HS-27A (cell line): Measurements from ENCODE around the gene COX19.
"Not testable (repeated sequence)": the region's sequence is repeated elsewhere in the genome, so short reads cannot be mapped to it uniquely, and the experiment has no call there.

Experiments used
- DNase-seq: peaks from one replicate; pipeline ENCODE4 v3.0.0-alpha.2; 2012; ENCODE audit warnings: low read depth, missing footprints

COX19 gene

DNA sequence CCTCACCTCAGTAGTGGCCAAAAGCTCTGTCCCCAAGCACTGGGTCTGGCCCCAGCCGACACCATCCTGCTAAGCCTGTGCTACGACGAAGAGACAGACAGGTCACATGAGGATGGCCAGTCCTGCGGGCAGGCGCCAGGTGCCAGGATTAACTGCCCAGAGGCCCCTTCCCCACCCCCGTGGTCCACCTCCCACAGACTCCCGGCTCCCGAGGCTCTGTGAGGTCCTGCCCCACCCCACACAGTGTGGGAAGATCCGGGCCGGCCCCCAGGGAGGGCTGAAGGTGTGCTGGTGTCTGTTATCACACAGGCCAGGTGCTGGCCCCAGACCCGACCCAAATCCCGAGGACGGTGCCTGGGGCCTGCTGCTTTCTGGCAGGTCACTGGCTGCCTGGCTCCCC lies 34.9 kb upstream of the COX19 start:
- DNase-seq = no peak

DNA sequence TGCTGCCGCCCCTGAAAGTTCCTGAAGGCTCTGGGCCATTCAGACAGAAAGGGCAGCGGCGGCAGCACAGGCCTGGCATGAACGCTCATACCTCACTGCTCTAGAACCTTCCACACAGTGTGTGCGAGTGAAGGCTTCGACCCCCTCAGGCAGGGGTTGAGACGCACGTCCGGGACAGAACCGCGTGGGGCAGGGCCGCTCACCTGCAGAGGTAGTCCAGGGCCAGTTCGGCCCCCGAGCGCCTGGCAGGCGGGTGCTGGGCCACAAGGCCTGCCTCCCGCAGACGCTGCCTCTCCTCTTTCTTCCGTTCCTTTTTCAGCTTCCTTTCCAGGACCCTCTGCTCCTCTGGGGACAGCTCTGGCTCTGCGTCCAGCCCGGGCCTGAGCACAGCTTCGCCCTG lies 34.4 kb upstream of the COX19 start:
- no peak for DNase-seq

DNA sequence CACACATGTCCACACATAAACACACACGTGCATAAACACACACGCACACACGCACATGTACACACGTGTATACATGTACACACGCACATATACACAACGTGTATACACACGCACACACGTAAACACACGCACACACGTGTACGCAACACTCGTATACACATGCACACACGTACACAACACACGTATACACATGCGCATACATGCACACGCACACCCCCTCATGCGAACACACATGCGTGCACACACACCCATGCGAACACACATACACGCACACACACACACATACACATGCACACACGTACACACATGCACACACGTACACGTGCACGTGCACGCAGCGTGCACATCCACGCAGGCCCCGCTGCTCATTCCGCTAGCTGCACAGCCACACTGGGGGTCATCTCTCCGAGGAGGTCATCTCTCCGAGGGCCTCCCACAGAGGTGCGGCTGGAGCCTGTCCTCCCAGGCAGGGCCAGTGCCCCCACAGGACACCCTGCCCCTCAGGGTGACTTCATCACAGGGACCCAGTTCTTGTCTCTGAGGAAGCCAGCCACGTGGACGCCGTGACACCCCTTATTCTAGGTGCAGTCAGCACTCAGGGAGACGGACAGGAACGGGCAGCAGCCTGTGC lies 33.5 kb upstream of the COX19 start:
- DNase-seq = no peak

DNA sequence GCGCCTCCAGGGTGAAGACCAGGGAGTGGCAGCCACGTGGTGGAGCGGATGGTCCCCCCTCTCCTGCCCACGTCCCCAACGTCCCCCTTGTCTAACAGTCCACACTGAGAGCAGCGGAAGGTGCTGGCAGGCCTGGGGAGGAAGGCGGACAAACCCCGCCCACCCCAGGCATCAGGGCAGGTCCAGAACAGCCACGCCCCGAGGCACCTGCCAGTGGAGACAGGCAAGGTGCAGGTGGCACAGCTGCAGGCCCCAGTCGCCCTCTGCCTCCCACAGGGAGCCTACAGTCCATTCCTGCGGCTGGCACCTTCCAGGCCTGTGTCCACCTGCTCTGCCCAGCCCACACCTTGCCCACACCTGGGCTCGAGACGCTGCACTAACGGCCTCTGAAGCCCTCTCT lies 32.6 kb upstream of the COX19 start:
- no peak for DNase-seq

DNA sequence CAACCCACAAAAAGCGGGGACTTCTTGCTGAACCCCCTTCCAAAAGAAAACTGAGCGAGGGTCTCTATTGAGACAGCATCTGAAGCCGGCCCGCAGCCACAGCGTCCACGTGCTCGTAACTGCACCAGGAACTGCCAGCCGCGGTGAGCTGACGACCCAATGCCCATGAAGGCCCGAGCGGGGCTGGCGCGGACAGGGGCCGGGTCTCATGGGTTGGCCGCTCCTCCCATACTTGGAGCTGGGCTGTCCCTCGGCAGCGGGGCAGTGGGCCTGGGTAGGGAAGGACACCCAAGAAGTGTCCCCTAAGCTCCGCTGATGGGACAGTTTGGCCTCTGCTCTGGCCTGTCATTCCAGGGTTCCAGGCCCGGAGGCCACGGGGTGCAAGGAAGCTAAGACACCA lies 30.0 kb upstream of the COX19 start:
- no peak for DNase-seq

DNA sequence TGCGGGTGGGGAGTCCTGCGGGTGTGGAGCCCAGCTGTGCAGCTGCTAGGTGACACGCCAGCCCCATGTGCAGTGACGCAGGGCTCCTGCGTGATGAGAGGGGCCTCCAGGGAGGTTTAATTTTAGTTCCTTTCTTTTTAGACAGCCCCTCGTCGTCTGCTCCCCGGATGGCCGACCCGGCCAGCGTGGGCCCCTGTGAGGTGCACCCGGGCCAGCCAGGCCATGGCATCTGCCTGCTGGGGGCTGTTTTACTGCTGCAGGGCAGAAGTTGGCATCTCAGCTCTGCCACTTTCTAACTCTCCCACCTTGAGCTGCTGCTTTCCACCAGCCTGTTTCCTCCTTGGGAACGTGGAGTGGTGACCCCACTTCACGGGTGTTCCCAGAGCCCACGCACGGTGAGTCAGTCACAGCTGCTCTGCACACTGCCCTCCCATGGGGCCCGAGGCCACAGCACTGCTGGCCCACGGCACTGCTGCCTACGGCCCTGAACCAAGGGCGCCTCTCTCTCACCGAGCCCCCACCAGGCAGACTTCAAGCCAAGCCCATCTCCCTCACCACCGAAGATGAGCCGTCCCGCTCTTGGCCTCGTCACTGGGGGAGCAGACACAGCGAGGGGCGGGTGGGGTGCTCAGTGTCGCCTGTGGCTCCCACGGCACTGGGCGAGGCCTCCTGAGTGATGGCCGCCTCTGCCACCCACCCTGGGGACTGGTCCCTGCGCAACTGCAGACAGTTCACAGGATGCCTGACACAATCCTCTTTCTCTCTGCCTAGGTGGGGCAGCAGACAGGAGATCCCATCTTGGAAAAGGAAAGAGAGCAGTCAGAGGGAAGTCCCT lies 28.9 kb upstream of the COX19 start:
- DNase-seq = no peak

DNA sequence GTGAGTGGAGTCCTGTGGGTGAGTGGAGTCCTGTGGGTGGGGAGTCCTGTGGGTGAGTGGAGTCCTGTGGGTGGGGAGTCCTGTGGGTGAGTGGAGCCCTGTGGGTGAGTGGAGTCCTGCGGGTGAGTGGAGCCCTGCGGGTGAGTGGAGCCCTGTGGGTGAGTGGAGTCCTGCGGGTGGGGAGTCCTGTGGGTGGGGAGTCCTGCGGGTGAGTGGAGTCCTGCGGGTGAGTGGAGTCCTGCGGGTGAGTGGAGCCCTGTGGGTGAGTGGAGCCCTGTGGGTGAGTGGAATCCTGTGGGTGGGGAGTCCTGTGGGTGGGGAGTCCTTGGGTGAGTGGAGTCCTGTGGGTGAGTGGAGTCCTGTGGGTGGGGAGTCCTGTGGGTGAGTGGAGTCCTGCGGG lies 27.1 kb upstream of the COX19 start:
- DNase-seq = not testable (repeated sequence)

DNA sequence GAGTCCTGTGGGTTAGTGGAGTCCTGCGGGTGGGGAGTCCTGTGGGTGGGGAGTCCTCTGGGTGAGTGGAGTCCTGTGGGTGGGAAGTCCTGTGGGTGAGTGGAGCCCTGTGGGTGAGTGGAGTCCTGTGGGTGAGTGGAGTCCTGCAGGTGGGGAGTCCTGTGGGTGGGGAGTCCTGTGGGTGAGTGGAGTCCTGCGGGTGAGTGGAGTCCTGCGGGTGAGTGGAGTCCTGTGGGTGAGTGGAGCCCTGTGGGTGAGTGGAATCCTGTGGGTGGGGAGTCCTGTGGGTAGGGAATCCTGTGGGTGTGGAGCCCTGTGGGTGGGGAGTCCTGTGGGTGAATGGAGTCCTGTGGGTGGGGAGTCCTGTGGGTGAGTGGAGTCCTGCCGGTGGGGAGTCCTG lies 26.7 kb upstream of the COX19 start:
- DNase-seq = not testable (repeated sequence)

DNA sequence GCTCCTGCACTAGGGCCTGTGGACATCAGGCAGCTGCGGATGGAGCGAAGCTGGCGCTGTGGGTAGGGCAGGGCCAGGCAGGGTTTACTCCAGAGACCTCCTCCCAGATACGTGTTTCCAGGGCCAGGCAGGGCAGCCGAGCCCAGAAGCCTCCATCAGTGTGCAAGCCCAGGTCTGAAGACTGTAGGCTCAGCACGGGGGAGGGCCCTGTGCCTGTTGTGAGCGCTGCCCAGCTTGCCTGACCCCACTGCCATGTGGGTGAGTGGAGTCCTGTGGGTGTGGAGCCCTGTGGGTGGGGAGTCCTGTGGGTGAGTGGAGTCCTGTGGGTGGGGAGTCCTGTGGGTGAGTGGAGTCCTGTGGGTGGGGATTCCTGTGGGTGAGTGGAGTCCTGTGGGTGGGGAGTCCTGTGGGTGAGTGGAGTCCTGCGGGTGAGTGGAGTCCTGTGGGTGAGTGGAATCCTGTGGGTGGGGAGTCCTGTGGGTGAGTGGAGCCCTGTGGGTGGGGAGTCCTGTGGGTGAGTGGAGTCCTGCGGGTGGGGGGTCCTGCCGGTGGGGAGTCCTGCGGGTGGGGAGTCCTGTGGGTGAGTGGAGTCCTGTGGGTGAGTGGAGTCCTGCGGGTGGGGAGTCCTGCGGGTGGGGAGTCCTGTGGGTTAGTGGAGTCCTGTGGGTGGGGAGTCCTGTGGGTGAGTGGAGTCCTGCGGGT lies 25.9 kb upstream of the COX19 start:
- DNase-seq = not testable (repeated sequence)

DNA sequence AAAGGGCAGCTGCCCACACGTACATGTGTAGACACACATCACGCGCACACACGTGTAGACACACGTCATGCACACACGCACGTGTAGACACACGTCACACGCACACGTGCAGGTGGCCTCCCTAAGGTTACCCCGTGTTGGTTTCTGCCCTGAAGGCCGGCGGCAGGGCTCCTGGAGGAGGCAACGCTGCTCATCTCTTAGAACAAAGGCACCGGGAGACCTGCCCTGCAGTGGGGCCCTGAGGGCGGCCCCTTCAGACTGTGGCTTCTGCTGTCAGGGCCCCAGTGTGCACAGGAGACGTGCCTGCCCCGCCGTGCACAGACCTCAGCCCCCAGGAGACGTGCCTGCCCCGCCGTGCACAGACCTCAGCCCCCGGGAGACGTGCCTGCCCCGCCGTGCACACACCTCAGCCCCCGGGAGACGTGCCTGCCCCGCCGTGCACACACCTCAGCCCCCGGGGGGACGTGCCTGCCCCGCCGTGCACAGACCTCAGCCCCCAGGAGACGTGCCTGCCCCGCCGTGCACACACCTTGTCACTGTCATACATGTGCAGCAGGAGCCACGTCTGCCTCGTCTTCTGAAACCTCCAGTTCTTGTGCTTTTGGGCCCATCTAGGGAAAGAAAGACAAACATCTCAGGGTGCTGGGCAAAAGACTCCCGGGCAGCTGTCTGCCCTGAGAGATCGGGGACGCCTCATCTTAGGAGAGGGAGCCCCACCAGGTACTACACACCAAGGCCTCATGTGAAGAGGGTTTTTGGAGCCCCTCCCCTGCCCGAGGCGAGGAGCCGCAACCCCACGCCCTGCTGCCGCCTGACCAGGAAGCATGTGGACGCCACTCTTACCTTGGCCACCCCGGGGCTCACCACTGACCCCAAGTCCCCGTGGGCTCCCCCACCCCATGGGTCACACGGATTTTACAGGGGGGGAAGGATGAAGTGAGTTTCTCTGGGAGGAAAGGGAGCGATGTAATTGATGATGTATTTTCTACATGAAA lies 24.9 kb upstream of the COX19 start:
- DNase-seq = no peak

DNA sequence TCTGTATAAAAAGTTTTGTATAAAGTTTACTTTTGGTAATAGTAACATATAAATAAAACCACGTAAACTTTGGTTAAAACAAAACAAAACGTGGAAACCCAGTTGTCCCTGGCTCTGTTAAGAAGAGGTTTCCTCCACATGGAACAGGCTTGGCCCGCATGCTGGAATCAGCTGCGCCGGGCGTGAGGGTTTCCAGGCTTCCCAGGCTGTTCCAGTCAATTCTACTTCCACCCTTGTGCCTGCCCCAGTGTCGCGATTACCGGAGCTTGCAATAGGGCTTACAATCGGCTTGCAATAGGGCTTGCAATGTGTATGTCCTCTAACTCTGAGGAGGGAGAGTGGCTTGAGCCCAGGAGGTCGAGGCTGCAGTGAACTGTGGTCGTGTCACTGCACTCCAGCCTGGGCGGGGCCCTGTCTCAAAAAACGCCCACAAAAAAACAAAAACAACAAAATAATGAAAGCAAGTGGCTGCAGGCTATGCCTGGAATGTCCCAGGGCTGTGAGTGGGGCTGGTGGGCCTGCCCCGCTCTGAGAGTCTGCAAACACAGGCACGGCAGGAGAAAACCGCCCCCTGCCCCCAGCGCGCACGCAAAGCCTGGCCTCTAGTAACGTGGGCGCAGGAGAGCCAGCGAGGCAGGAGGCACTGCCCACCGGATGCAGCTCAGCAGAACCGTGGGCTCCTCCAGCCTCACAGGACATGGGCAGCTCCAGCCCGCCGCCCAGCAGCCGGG lies 24.0 kb upstream of the COX19 start:
- no peak for DNase-seq

DNA sequence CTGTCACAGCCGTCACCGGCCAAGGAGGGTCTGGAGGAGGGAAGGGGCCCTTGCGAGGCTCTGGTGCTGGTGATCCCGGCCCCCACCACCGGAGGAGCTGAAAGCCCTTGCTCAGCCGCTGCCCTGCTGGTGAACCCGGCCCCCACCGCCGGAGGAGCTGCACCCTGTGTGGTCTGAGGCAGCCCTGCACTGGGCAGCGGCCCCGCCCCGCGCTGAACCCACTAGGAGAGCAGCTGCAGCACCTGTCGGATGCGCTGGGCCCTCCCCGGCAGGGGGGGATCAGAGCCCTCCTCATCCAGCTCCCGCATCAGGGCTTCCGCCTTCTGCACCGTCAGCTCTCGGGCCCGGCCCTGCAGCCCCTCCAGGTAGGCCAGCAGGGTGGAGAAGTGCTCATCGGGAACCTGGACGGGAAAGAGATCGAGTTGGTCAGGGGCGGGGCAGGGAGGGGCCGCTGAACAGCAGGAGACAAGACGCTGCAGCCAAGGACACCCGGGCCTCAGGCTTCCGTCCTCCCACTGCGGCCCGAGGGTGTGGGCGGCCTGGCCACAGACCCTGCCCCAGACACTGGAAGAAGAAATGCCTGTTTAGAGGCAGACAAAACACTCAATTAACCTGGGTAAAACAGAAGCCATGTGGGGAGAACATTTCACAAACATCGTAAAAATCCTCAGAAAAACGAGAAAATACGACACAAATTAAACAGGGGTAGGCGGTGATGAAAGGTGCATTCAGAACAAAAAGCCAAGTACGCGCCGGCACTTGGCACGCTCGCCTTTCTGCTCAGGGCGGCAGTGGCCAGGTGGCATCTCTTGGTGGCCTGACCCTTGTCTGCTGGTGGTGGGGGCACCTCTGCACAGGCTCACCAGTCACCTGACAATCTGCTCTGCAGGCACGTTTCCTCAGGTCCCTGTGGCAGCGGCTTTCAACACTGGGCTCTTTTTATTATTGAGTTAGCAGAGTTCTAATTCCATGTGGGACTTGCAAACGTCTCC lies 22.4 kb upstream of the COX19 start:
- DNase-seq = no peak

DNA sequence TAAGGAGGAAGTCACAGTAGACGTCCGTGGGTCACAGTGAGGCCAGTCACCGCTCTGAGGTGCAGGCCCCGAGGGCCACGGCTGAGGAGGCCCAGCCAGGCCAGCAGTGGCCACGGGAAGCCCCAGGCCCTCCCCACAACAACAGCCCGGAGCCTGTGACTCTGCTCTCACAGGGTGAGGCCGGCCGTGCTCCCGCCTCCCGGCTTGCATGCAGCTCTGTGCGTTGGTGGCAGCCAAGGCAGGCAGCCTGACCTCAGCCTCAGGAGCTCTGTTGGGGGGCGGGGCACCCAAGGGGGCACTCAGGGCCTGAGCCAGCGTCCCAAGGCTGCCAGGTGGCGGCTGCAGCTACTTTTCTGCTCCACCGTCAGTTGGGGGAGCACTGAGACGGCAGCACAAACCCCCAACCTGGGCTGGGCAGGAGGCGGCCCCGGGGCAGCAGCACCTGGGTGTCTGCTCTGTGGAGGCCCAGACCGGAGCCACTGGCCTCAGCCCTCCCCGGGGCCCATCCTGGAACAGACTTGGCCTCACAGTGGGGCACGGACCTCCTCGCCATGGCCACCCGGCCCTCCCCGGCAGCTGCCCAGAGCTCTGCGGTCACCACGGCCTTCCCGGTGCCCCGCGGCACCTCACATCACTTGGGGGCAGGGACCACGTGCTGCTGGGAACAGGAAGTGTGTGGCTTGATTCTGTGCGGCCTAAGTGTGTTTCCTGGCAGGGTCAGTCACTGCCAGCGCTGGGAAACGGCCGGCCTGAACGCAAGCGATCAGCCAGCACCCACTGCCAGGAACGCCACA lies 20.9 kb upstream of the COX19 start:
- no peak for DNase-seq

DNA sequence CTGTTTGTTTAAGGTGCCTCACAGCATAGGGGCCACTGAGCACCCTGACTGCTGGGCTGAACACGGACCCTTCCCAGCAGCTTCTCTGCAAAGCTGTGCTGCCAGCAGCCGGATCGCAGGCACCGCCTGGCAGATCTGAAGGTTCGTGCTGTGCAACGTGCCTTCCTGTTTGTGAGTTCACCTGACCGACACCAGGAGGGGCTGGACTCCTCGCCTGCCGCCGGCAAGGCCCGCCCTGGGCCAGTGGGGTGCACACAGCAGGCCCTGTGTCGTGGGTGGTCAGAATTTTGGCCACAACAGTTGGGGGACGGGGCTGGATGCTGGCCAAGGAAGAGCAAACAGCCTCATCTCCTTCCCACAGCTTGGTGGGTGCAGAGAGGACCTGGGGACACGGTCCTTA lies 20.2 kb upstream of the COX19 start:
- DNase-seq = no peak

DNA sequence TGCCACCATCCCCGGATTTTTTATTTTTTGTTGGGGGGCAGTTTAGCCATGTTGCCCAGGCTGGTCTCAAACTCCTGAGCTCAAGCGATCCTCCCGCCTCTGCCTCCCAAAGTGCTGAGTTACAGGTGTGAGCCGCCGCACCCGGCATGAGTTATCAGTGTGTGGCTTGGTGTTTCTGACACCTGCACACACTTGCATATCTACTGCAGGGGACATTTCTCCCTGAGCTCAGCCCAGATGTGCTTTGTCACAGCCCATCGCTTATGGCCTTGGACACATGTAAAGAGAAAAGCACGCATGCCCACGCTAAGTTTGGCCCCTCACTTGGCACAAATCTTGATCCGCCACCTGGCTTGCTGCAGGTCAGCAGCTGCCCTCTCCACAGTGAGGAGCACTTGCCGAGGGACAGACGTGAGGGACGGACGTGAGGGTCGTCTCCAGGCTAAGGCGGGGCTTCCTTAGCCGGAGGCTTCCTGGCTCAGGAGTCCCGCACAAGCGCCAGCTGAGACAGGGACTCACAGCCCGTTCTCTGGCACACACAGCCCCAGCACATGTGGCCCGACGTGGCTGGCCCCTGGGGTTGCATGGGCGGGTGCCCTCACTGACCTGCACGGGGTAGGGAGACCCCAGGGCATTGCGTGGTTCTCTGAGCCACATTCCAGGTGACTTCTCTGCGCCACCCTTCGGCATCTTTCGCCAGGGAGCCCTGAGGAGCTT lies 19.4 kb upstream of the COX19 start:
- no peak for DNase-seq

DNA sequence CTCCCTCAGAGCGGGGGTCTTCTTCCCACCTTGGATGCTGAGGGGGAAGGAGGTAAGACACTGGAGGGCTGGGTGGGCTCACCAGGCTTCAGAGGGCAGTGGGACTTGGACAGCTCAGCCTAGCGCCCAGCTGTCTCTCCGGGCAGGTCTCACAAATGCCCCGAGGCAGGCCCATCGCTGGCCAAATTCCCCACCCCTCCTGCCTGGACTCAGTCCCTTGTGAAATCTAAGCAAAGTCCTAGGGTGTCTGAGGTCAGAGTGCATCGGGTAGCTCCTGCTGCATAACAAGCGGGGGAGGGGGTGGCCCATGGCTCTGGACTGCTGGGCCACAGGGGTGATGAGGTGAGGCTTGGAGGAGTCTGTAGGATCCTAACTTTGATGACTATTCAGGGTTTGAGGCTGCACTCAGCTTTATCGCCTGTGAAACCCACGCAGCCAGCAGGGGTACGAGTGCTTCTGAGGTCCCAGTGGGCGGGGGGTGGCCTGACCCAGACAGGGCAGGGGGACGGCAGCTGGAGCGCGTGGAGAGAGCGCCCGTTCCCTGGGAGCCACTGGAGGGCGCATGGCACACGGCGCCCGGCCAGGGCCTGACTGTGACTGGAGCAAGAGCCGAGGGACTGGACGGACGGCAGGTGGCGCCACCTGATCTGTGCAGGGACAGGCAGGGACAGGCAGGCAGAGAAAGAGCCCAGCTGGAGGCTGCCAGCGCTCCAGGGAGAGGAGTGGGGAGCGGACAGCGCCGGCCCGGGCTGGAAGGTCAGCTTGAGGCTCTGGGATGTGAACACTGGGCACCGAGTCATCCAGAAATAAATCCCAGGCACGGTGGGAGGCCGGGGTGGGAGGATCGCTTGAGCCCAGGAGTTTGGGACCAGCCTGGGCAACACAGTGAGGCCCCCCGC lies 17.6 kb upstream of the COX19 start:
- DNase-seq = no peak
